Stomach (tissue), 4 donors: ENCODE measurements around the gene IQSEC3.

Experiments used
- POLR2A ChIP-seq, 4 donors: fragments of 450-650 bp; IDR thresholded peaks; one replicate each; pipeline ENCODE4 v1.6.1; 2016; ENCODE audit warnings: antibody characterized with exemption in 4 of 4, control low read depth in 2 of 4, mild to moderate bottlenecking in 1 of 4, moderate library complexity in 1 of 4
- TF ChIP-seq, protein P1 (sequence below), 7 experiments: fragments of 450-650 bp in 4 of 7; fragments of 200-600 bp in 3 of 7; sonication (generic) in 3 of 7; IDR thresholded peaks; one replicate each; pipeline ENCODE4 v1.5.1; 2016 to 2019; ENCODE audit warnings: antibody characterized with exemption in 7 of 7, control low read depth in 2 of 7, mild to moderate bottlenecking in 1 of 7

- TF ChIP-seq, protein P1, sequence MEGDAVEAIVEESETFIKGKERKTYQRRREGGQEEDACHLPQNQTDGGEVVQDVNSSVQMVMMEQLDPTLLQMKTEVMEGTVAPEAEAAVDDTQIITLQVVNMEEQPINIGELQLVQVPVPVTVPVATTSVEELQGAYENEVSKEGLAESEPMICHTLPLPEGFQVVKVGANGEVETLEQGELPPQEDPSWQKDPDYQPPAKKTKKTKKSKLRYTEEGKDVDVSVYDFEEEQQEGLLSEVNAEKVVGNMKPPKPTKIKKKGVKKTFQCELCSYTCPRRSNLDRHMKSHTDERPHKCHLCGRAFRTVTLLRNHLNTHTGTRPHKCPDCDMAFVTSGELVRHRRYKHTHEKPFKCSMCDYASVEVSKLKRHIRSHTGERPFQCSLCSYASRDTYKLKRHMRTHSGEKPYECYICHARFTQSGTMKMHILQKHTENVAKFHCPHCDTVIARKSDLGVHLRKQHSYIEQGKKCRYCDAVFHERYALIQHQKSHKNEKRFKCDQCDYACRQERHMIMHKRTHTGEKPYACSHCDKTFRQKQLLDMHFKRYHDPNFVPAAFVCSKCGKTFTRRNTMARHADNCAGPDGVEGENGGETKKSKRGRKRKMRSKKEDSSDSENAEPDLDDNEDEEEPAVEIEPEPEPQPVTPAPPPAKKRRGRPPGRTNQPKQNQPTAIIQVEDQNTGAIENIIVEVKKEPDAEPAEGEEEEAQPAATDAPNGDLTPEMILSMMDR (IDR thresholded peaks at IDR 0.05): no peak
- TF ChIP-seq POLR2A (IDR thresholded peaks at IDR 0.05): no peak
These were observed 129.4 kb downstream of the IQSEC3 start for GRCh38 chr12:195951-196350.
